ENCODE data around the gene DNLZ.
"Not testable (repeated sequence)": the region's sequence is repeated elsewhere in the genome, so short reads cannot be mapped to it uniquely, and the experiment has no call there.

Gene DNLZ

DNA sequence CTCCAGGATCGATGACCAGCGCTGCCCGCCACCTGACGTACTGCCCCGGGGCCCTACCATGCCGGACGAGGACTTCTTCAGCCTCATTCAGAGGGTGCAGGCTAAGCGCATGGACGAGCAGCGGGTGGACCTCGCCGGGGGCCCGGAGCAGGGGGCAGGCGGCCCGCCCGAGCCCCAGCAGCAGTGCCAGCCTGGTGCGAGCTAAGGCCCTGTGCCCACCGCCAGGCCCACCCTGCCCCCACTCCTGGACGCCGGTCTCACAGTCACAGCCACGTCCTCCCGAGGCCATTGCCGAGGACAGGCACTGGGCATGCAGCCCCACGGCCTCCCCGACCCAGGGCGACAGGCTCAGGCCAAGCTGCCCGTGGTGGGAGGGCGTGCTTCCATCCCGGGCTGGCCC lies 5.5 kb downstream of the DNLZ start:
- no peak for DNase-seq

DNA sequence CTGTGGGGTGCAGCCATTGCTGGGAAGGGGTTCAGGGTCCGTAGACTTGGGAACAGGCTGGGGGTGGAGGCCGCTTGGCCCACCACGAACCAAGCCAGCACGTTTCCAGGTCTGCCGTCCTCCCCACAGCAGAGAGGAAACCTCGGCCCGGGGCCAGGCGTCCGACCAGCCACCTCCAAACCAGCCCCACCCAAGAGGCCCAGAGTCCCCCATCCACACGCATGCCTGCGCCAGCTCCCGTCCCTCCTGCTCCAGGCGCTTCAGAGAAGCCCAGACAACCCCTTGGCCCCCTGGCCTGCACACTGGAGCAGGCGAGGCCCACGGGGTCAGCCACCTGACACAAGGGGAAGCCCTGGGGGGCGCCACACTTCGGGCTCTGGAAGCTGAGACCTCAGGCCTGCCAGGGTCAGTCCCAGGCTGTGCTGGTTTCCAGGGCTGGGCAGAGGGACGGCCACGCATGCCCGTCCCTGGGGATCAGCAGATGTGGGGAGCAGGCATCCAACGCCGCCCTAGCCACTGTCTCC lies 6.3 kb downstream of the DNLZ start:
- no peak for DNase-seq

DNA sequence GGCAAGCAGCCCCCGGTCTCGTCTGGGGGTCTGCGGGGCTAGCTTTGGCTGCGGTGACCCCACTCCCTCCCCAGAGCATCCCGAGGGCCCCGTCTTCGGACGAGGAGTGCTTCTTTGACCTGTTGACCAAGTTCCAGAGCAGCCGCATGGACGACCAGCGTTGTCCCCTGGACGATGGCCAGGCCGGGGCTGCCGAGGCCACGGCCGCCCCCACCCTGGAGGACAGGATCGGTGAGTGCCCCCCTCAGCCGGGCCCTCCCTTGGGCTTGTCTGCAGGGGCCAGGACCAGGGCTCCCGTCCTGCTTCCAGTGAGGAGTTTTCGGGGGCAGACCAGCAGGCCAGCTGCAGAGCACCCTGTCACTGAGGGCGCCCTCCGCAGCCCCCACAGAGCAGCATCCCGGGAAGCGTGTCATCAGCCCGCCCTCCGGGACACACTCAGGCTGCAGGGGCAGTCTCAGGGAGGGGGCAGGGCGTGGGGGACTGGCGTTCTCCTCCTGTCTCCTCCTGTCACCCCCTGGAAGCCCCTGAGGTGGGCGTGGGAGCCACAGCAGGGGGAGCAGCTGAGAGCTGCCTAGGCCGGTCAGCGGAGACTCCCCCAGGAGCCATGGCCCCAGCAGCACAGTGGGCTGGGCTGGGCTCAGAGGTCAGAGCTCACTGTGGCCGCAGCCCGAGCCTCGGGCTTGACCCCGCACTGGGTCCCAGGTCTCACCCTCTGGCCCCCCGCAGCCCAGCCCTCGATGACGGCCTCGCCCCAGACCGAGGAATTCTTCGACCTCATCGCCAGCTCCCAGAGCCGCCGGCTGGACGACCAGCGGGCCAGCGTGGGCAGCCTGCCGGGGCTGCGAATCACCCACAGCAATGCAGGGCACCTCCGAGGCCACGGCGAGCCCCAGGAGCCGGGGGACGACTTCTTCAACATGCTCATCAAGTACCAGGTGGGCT lies 7.7 kb downstream of the DNLZ start:
- DNase-seq: no peak

GRCh38 chr9:136354592-136355085 lies 8.9 kb downstream of the DNLZ start:
- DNase-seq: no peak

GRCh38 chr9:136353757-136354488 lies 9.6 kb downstream of the DNLZ start:
- DNase-seq: no peak

DNA sequence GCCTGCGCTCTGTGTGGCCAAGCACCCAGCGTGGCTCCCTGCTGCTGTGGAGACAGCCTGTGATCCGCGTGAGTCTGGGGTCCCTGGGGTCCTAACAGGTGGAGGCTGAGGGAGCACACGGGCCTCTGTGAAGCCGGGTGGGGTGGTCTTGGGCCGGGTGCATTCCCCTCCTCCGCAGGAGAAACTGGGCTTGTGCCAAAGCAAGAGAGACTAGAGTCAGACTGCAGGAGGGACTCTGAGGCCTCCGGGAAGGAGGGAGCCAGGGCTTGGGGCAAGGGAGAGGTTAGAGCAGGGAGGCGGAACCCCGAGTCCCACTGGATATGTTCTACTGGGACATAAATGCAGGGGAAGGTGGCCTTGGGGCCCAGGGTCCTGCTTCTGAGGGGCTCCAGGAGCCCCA lies 10.5 kb downstream of the DNLZ start:
- DNase-seq: no peak

DNA sequence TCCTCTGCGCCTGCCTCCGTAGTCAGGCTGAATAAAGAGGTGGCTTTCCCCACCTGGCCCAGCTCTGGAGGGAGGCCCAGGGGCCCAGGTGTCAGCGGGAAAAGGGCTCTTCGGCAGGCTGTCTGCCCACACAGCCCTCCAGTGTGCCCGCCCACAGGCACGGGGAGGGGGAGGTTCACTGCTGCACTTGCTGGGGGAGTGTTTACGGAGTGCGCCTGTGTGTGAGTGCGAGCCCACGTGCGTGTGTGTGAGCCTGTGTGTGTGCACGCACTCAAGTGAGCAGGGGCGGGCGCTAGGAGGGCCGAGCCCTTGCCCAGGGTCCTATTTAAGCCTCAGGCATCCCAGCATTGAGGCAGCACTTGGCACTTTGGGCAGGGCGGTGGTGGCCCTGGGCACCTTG lies 10.9 kb downstream of the DNLZ start:
- DNase-seq: no peak

GRCh38 chr9:136351868-136352267 lies 11.7 kb downstream of the DNLZ start:
- DNase-seq: not testable (repeated sequence)

- no peak for DNase-seq
Measured at GRCh38 chr9:136351252-136351800, 12.2 kb downstream of the DNLZ start.

- no peak for DNase-seq
Measured at GRCh38 chr9:136349546-136349945, 14.0 kb downstream of the DNLZ start.

GRCh38 chr9:136348691-136349090 lies 14.9 kb downstream of the DNLZ start:
- DNase-seq: no peak

DNA sequence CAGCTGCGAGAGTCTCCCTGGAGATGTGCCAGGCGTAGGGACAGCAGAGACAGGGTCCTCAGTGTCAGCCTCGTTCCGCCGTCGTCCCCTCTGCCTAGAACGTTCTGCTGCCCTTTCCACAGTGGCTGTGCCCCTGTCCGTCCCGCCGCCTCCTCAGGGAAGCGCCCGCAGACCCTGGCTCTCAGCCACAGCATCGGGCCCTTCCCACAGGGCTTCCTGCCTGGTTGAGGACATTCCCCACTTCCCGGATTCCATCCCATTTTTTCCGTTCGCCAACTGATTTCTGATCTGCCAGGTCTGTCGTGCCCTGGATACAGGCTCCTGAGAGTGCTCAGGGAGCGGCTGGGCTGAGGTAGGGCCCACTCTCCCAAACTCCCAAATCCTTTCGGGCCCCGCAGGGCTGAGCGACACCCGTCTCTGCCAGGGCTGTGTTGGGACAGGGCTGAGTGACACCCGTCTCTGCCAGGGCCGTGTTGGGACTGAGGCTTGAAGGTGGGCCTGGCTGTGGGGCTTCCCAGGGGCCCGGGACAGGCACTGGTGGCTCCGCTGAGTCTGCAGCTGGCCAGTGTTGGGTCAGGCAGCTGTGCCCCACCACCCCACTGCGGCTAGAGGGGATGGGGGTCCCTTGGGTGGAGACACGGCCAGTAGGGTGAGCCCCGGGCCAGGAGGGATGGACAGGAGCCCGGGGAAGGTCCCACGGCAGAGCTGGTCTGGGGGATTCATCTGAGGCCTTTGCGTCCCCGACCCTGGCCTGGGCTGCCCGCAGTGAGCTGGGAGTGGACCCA lies 15.9 kb downstream of the DNLZ start:
- no peak for DNase-seq

- DNase-seq: no peak
Measured at GRCh38 chr9:136346927-136347465, 16.5 kb downstream of the DNLZ start.

GRCh38 chr9:136346157-136346481 lies 17.4 kb downstream of the DNLZ start:
- no peak for DNase-seq

GRCh38 chr9:136345281-136346156 lies 18.0 kb downstream of the DNLZ start:
- DNase-seq: no peak

GRCh38 chr9:136344544-136345280 lies 18.8 kb downstream of the DNLZ start:
- no peak for DNase-seq

DNA sequence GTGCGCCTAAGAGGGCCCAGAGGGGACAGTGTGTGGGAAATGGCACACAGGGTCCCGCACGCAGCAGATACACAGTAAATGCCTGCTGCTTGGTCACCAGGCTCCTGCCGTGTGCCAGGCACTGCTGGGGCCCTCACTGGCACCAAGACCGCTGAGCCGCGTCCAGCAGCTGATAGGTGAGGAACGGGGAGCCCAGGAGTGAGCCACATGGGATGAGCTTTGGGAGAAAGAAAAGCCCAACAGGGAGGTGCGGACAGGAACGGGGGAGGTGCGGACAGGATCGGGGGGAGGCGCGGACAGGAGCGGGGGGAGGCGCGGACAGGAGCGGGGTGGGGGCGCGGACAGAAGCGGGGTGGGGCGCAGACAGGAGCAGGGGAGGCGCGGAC lies 19.7 kb downstream of the DNLZ start:
- DNase-seq: no peak

DNA sequence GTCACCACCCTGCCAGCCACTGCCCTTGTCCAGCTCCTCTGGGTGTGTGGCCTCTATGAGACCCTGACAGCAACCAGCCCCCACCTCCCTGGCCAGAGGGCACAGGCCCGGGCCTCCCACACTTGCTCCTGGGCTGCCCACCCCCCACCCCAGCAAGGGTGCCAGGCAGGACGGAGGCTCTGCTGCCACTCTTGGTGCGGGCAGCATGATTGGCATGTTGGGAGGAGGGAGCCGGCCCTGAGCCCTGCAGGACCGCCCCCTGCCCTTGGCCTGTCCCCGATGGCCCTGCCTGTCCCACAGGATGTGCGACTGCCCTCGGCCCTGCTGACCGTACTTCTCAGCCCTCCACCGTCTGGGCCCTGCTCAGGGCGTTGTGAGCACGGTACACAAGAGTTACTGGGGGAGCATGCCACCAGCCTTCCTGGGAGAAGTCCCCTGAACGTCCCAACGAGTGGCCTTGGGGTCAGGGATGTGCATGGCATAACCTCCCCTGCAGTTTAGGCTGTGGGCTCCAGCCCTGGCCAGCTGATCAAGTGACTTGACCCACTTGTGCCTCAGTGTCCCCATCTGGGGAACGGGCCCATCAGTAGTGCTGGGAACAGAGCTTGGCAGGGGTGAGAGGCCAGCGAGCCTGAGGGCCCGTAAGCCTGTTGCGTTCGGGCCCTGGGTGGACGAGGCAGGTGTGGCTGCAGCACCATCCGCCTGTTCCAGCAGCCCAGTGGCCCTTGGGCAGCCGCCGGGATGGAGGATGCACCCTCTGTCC lies 20.2 kb downstream of the DNLZ start:
- no peak for DNase-seq

- DNase-seq: peak; percentile 91
Measured at GRCh38 chr9:136342181-136343120, 21.1 kb downstream of the DNLZ start.
